Ascending aorta (tissue), 2 donors: ENCODE measurements around the gene GRIN2C. TPM values are rescaled to one million over a fixed set of nuclear protein-coding genes. Genes with fewer than 3 reads are reported as not detected.

Experiments
- DNase-seq, 2 donors: peaks; one replicate each; pipeline ENCODE4 v3.0.0-alpha.2; 2019; ENCODE audit warnings: low spot score in 2 of 2
- H3K27ac ChIP-seq, 2 donors: fragments of 200-600 bp; sonication (generic); one replicate each; pipeline ENCODE4 v1.5.1; 2016 to 2017; ENCODE audit warnings: mild to moderate bottlenecking in 1 of 2
- H3K27me3 ChIP-seq: fragments of 200-600 bp; sonication (generic); one replicate; pipeline ENCODE4 v1.5.1; 2017
- H3K36me3 ChIP-seq, 2 donors: fragments of 200-600 bp; sonication (generic); one replicate each; pipeline ENCODE4 v1.5.1; 2016
- H3K4me1 ChIP-seq, 2 donors: fragments of 200-600 bp; sonication (generic); one replicate each; pipeline ENCODE4 v1.5.1; 2016 to 2017; ENCODE audit warnings: mild to moderate bottlenecking in 1 of 2
- H3K4me3 ChIP-seq, 2 donors: fragments of 200-600 bp; sonication (generic); one replicate each; pipeline ENCODE4 v1.5.1; 2016 to 2017; ENCODE audit warnings: mild to moderate bottlenecking in 1 of 2
- H3K9me3 ChIP-seq, 2 donors: fragments of 200-600 bp; sonication (generic); one replicate each; pipeline ENCODE4 v1.5.1; 2016
- CTCF ChIP-seq, 3 experiments: fragments of 200-600 bp in 2 of 3; fragments of 450-650 bp in 1 of 3; sonication (generic) in 2 of 3; IDR thresholded peaks; one replicate each; pipeline ENCODE4 v1.5.1; 2016 to 2019; ENCODE audit warnings: antibody characterized with exemption in 3 of 3, mild to moderate bottlenecking in 1 of 3, moderate library complexity in 1 of 3
- intact Hi-C: fragments of 100-400 bp; cut with DNase I; formaldehyde crosslinking; loops from one replicate; pipeline ENCODE4 v1.15.1; 2023
- total RNA-seq: library from RNA; depleted of rRNA; stranded (reverse); fragments of >200 nt; gene quantifications from one replicate; pipeline ENCODE4 v1.1.0, GENCODE V29; 2016

GRIN2C gene
- total RNA-seq, 1 donor from 2014 or later = not detected

- TF ChIP-seq CTCF (IDR thresholded peaks at IDR 0.05) = no peak
- Histone ChIP-seq H3K27me3 (no peaks in the 10 kb centered on the region), H3K27ac (no peak overlapping the region), H3K4me1 (no peaks in the 10 kb centered on the region), H3K36me3 (no peaks in the 10 kb centered on the region), H3K4me3 (no peak overlapping the region), H3K9me3 (no peaks in the 10 kb centered on the region)
- no peak for DNase-seq
- intact Hi-C loops = no loop called here
Observed at GRCh38 chr17:74903034-74903433, 43.3 kb upstream of the GRIN2C start.

GRCh38 chr17:74901353-74902135, 41.9 kb upstream of the GRIN2C start:
- Histone ChIP-seq H3K27me3 (no peaks in the 10 kb centered on the region), H3K36me3 (no peaks in the 10 kb centered on the region), H3K4me3 (no peak overlapping the region), H3K9me3 (no peaks in the 10 kb centered on the region), H3K4me1 (no peaks in the 10 kb centered on the region), H3K27ac (no peak overlapping the region)
- TF ChIP-seq CTCF (IDR thresholded peaks at IDR 0.05) = no peak
- DNase-seq = no peak
- intact Hi-C loops = no loop called here

DNA sequence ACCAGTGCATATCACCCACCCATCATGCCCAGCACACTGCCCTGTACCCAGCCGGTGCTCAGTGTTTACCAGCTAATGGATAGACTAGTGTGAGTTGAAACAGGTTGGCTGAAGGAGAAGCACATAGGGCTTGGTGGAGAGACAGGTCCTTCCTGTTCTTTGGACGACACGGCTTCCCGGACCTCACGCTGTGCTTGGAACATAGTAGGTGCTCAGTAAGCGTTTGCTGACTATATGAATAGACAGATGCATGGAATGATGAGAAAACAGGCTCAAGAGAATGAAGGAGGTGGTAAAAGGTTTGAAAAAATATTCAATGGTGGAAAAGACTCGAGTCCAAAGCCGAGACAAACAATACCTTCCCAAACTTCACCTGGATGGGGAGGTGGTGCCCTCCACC, 40.5 kb upstream of the GRIN2C start:
- Histone ChIP-seq H3K9me3 (no peaks in the 10 kb centered on the region), H3K36me3 (no peaks in the 10 kb centered on the region), H3K27ac (no peak overlapping the region), H3K4me3 (no peak overlapping the region), H3K4me1 (no peaks in the 10 kb centered on the region), H3K27me3 (no peaks in the 10 kb centered on the region)
- no peak for DNase-seq
- intact Hi-C loops = no loop called here
- TF ChIP-seq CTCF (IDR thresholded peaks at IDR 0.05) = no peak

DNA sequence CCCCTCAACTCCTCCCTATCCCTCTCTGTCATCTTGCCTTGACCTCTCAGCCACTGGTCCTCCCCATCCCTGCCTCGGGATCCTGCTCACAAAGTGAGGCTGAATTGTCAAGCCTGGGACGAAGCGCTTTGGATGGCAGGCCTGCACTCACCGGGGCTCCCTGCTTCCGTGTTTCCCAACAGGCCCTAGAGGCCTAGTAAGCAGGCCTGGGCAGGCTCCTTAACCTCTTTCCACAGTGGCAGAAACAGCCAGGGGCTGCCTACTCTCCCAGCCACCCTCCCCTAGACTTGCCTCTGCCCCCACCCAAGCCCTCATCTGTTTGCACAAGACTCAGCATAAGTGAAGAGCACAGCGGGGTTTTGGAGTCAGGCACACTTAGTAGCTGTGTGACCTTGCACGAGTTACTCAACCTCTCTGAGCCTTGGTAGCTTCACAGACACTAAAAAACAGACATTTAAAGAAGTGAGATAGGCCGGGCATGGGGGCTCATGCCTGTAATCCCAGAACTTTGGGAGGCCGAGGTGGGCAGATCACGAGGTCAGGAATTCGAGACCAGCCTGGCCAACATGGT, 38.8 kb upstream of the GRIN2C start:
- TF ChIP-seq CTCF (IDR thresholded peaks at IDR 0.05) = no peak
- no peak overlapping the region for H3K4me3 ChIP-seq
- DNase-seq = no peak
- no peaks in the 10 kb centered on the region for H3K9me3 ChIP-seq
- H3K4me1 ChIP-seq = peaks cover 0 to 2% of the 10 kb centered on the region in 2 donors
- no peaks in the 10 kb centered on the region for H3K36me3 ChIP-seq
- intact Hi-C loops = no loop called here
- H3K27ac ChIP-seq = no peak overlapping the region
- H3K27me3 ChIP-seq = peaks cover 6% of the 10 kb centered on the region

- no peak for DNase-seq
- no peak for TF ChIP-seq CTCF (IDR thresholded peaks at IDR 0.05)
- no peak overlapping the region for H3K27ac ChIP-seq
- peaks cover 0 to 7% of the 10 kb centered on the region in 2 donors for H3K4me1 ChIP-seq
- no peaks in the 10 kb centered on the region for H3K9me3 ChIP-seq
- H3K27me3 ChIP-seq = peaks cover 12% of the 10 kb centered on the region
- H3K4me3 ChIP-seq = peak overlapping the region; percentile 48 to 54
- intact Hi-C loops = no loop called here
- H3K36me3 ChIP-seq = no peaks in the 10 kb centered on the region
Observed at GRCh38 chr17:74893936-74894671, 34.4 kb upstream of the GRIN2C start.
